Progenitor cell of endocrine pancreas (in vitro differentiated cells): Measurements from ENCODE around the gene ADAM23. TPM values are rescaled to one million over a fixed set of nuclear protein-coding genes. Genes with fewer than 3 reads are reported as not detected.
A peak's percentile ranks its signal among the peaks of the same experiment; 100 is the strongest.

Experiments used
- DNase-seq: peaks from one replicate; pipeline ENCODE4 v3.0.0; 2021; ENCODE audit warnings: low spot score; ENCODE audit not compliant: unreplicated experiment
- H3K27ac Mint-ChIP-seq: 2 replicates; pipeline ENCODE4 v1.8.0; 2021; ENCODE audit warnings: mild to moderate bottlenecking, moderate library complexity, mixed read lengths
- H3K27me3 Mint-ChIP-seq: 2 replicates; pipeline ENCODE4 v1.8.0; 2021; ENCODE audit warnings: mixed read lengths
- H3K36me3 Mint-ChIP-seq: 2 replicates; pipeline ENCODE4 v1.8.0; 2022; ENCODE audit warnings: mixed read lengths; ENCODE audit not compliant: insufficient read depth
- H3K4me1 Mint-ChIP-seq: 2 replicates; pipeline ENCODE4 v1.8.0; 2021; ENCODE audit warnings: low read depth, mixed read lengths
- H3K4me3 Mint-ChIP-seq: 2 replicates; pipeline ENCODE4 v1.8.0; 2021; ENCODE audit warnings: low read depth, mild to moderate bottlenecking, moderate library complexity, mixed read lengths
- H3K9me3 Mint-ChIP-seq: 2 replicates; pipeline ENCODE4 v1.8.0; 2021; ENCODE audit warnings: low read depth, mixed read lengths
- CTCF ChIP-seq: fragments of 200-600 bp; sonication (generic); IDR thresholded peaks from one replicate; pipeline ENCODE4 v1.5.0; 2021; ENCODE audit warnings: antibody characterized with exemption, mild to moderate bottlenecking; ENCODE audit not compliant: unreplicated experiment
- total RNA-seq: library from RNA; stranded (reverse); gene quantifications from 2 replicates; pipeline ENCODE4 v1.2.1, GENCODE V29; 2021

Gene ADAM23
- total RNA-seq, 1 donor from 2014 or later, result 16.0 TPM

- H3K9me3 Mint-ChIP-seq, result peaks cover 5% of the 10 kb centered on the region
- no peaks in the 10 kb centered on the region for H3K4me1 Mint-ChIP-seq
- TF ChIP-seq CTCF, result no peak
- no peak overlapping the region for H3K4me3 Mint-ChIP-seq
- DNase-seq, result no peak
- no peaks in the 10 kb centered on the region for H3K27me3 Mint-ChIP-seq
- H3K27ac Mint-ChIP-seq, result no peak overlapping the region
- H3K36me3 Mint-ChIP-seq, result no peaks in the 10 kb centered on the region
Measured at GRCh38 chr2:206573793-206574192, 130.5 kb downstream of the ADAM23 start.

- Mint-ChIP-seq H3K27ac (peak overlapping the region; percentile 58), H3K27me3 (no peaks in the 10 kb centered on the region), H3K36me3 (peaks cover 14% of the 10 kb centered on the region), H3K4me1 (peaks cover 16% of the 10 kb centered on the region), H3K9me3 (peaks cover 15% of the 10 kb centered on the region), H3K4me3 (no peak overlapping the region)
- no peak for DNase-seq
- no peak for TF ChIP-seq CTCF
Measured at GRCh38 chr2:206584323-206585116, 141.2 kb downstream of the ADAM23 start.

GRCh38 chr2:206585335-206585734, 142.0 kb downstream of the ADAM23 start:
- peaks cover 16% of the 10 kb centered on the region for H3K4me1 Mint-ChIP-seq
- TF ChIP-seq CTCF, result no peak
- peaks cover 14% of the 10 kb centered on the region for H3K36me3 Mint-ChIP-seq
- peaks cover 12% of the 10 kb centered on the region for H3K9me3 Mint-ChIP-seq
- no peak for DNase-seq
- peak overlapping the region; percentile 58 for H3K27ac Mint-ChIP-seq
- H3K4me3 Mint-ChIP-seq, result peak overlapping the region; percentile 27
- H3K27me3 Mint-ChIP-seq, result no peaks in the 10 kb centered on the region

- no peak for TF ChIP-seq CTCF
- H3K36me3 Mint-ChIP-seq, result peaks cover 15% of the 10 kb centered on the region
- H3K4me1 Mint-ChIP-seq, result peaks cover 16% of the 10 kb centered on the region
- no peak for DNase-seq
- H3K27ac Mint-ChIP-seq, result no peak overlapping the region
- no peak overlapping the region for H3K4me3 Mint-ChIP-seq
- no peaks in the 10 kb centered on the region for H3K27me3 Mint-ChIP-seq
- peaks cover 12% of the 10 kb centered on the region for H3K9me3 Mint-ChIP-seq
Measured at GRCh38 chr2:206586609-206587008, 143.3 kb downstream of the ADAM23 start.

- no peaks in the 10 kb centered on the region for H3K27me3 Mint-ChIP-seq
- peaks cover 3% of the 10 kb centered on the region for H3K36me3 Mint-ChIP-seq
- no peaks in the 10 kb centered on the region for H3K9me3 Mint-ChIP-seq
- no peak overlapping the region for H3K27ac Mint-ChIP-seq
- DNase-seq, result no peak
- H3K4me3 Mint-ChIP-seq, result no peak overlapping the region
- H3K4me1 Mint-ChIP-seq, result no peaks in the 10 kb centered on the region
- TF ChIP-seq CTCF, result no peak
Measured at GRCh38 chr2:206597717-206598218, 154.4 kb downstream of the ADAM23 start.
